RWPE2 (cell line): ENCODE results near the gene TNFRSF1A.

Experiments
- ATAC-seq: fragments of 200-7000 bp; cut with Tn5 transposase; 3 replicates; pipeline ENCODE4 v1.9.1; 2021; ENCODE audit warnings: low read depth
- DNase-seq: peaks from one replicate; pipeline ENCODE4 v3.0.0-alpha.2; 2020; ENCODE audit warnings: low spot score
- H3K27ac ChIP-seq: fragments of 450-650 bp; 2 replicates; pipeline ENCODE4 v1.5.1; 2017; ENCODE audit warnings: mild to moderate bottlenecking; ENCODE audit not compliant: poor library complexity, severe bottlenecking
- H3K27me3 ChIP-seq: fragments of 250-450 bp; sonication (Bioruptor Pico); 2 replicates; pipeline ENCODE4 v1.5.1; 2021; ENCODE audit warnings: mild to moderate bottlenecking, moderate library complexity; ENCODE audit not compliant: insufficient read depth, poor library complexity, severe bottlenecking
- H3K36me3 ChIP-seq: fragments of 250-450 bp; sonication (Bioruptor Pico); 2 replicates; pipeline ENCODE4 v1.5.1; 2020; ENCODE audit warnings: low read depth, mild to moderate bottlenecking, moderate library complexity
- H3K4me1 ChIP-seq: fragments of 250-450 bp; sonication (Bioruptor Pico); 2 replicates; pipeline ENCODE4 v1.5.1; 2021; ENCODE audit warnings: mild to moderate bottlenecking, moderate library complexity; ENCODE audit not compliant: insufficient read depth, poor library complexity, severe bottlenecking
- H3K4me3 ChIP-seq: fragments of 250-450 bp; sonication (Bioruptor Pico); 2 replicates; pipeline ENCODE4 v1.5.1; 2021; ENCODE audit warnings: mild to moderate bottlenecking, moderate library complexity; ENCODE audit not compliant: severe bottlenecking
- H3K9me3 ChIP-seq: fragments of 250-450 bp; sonication (Bioruptor Pico); 2 replicates; pipeline ENCODE4 v1.5.1; 2021; ENCODE audit warnings: mild to moderate bottlenecking, moderate library complexity; ENCODE audit not compliant: severe bottlenecking
- TF ChIP-seq, protein P1 (sequence below): fragments of 450-650 bp; IDR thresholded peaks from one replicate; pipeline ENCODE4 v1.5.1; 2017; ENCODE audit warnings: mild to moderate bottlenecking, moderate library complexity; ENCODE audit not compliant: poor library complexity, severe bottlenecking

Gene TNFRSF1A

DNA sequence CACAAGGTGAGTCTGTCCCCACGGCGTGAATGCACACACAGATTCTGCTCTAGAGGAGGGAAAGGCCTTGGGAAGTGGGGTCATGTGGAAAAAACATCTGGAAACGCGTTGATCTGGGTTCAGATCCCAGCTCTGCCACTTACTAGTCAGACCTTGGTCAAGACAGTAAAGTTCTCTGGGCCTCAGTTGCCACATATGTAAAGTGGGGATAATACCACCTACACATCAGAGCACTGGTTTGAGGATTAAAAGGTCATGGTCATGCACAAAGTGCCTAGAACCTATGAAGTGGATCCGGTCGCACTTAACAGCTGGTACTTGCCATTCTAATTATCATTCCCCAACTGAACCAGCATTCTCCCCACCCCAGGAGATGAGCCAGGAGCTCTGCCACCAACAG is 26.7 kb downstream of the TNFRSF1A start:
- no peak for DNase-seq
- TF ChIP-seq, protein P1, sequence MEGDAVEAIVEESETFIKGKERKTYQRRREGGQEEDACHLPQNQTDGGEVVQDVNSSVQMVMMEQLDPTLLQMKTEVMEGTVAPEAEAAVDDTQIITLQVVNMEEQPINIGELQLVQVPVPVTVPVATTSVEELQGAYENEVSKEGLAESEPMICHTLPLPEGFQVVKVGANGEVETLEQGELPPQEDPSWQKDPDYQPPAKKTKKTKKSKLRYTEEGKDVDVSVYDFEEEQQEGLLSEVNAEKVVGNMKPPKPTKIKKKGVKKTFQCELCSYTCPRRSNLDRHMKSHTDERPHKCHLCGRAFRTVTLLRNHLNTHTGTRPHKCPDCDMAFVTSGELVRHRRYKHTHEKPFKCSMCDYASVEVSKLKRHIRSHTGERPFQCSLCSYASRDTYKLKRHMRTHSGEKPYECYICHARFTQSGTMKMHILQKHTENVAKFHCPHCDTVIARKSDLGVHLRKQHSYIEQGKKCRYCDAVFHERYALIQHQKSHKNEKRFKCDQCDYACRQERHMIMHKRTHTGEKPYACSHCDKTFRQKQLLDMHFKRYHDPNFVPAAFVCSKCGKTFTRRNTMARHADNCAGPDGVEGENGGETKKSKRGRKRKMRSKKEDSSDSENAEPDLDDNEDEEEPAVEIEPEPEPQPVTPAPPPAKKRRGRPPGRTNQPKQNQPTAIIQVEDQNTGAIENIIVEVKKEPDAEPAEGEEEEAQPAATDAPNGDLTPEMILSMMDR, result no peak
- ATAC-seq, result no peak
- Histone ChIP-seq H3K4me1 (peaks cover 20% of the 10 kb centered on the region), H3K9me3 (no peaks in the 10 kb centered on the region), H3K4me3 (no peak overlapping the region), H3K27me3 (no peaks in the 10 kb centered on the region), H3K36me3 (no peaks in the 10 kb centered on the region), H3K27ac (no peak overlapping the region)

DNA sequence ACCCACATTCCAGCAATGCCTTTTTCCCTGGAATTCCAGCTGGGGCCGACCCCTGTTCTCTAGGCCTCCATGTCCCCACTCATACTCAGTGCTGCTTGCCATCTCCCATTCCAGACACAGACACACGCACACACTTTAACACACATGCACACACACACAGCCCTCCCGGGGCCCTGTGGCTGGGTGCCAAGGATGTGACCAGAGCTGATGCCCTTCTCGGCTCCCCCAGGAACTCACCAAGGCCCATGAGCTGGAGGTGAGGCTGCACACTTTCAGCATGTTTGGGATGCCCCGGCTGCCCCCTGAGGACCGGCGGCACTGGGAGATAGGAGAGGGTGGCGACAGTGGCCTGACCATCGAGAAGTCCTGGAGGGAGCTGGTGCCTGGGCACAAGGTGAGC is 27.1 kb downstream of the TNFRSF1A start:
- Histone ChIP-seq H3K36me3 (no peaks in the 10 kb centered on the region), H3K4me1 (peaks cover 20% of the 10 kb centered on the region), H3K9me3 (no peaks in the 10 kb centered on the region), H3K4me3 (no peak overlapping the region), H3K27ac (no peak overlapping the region), H3K27me3 (no peaks in the 10 kb centered on the region)
- TF ChIP-seq, protein P1, result no peak
- ATAC-seq, result no peak
- no peak for DNase-seq

DNA sequence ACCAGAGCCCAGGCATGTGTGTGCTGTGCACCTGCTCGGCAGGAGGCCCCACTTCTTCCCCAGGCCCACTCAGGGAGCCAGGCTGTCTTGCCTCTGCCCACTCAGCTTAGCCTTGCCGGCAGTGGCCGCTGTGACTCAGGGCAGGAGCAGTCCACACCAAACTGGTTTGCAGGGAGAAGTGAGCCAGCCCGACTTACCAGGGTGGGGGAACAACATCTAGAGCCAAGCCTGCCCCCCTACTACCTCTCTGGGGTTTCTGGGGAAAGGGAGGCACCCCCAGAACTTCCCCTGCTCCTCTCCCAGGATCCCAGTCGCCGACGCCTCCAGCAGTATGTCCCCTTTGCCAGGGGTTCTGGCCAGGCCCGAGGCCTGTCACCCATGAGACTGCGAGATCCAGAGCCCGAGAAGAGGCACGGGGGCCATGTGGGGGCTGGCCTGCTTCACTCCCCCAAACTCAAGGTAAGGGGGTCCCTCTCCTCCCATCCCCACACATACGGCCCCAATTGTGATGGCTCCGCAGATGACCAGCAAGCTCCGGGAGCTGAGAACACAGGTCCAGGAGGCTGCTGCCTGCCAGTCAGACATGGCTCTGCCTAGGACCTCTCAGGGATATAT is 28.4 kb downstream of the TNFRSF1A start:
- no peaks in the 10 kb centered on the region for H3K9me3 ChIP-seq
- ATAC-seq (peak; percentile 14), DNase-seq (no peak)
- no peak overlapping the region for H3K4me3 ChIP-seq
- peaks cover 20% of the 10 kb centered on the region for H3K4me1 ChIP-seq
- TF ChIP-seq, protein P1, result peak; percentile 18
- H3K27me3 ChIP-seq, result no peaks in the 10 kb centered on the region
- H3K36me3 ChIP-seq, result no peaks in the 10 kb centered on the region
- H3K27ac ChIP-seq, result peak overlapping the region; percentile 68

DNA sequence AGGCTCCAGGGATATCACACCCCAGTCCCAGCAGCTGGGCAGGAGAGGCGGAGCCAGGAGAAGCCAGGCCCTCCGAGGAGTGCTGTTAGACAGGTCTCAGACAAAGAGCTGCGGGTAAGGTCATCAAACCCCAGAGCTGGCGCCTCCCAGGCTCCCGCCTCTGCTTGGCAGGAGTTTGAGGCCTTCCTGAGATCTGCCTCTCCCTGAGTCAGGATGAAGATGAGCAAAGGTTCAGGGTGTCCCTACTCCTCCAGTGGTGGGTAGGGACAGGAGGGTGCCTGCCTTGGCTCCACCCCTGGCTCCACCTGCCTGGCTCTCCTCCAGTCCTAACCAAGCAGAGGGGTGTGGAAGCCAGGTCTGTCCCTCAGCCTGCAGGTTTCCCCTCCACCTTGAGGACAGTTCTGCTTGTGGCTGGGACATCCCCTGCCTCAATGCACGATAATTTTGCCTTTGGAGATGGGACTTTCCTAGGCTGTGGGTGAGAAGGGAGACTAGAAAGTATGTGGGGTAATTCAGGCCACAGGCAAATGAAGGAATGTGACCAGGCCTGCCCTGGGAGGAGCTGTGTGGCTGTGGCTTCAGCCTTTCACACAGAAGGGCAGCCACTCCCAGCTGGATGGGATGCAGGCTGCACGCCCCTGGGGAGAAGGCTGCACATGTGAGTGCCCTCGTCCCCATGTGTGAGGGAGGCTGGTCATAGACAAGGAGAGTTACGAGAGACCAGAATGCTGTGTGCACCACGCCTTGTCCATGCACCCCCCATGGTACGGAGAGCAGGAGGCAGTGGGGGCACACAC is 29.1 kb downstream of the TNFRSF1A start:
- peaks cover 20% of the 10 kb centered on the region for H3K4me1 ChIP-seq
- H3K27me3 ChIP-seq, result no peaks in the 10 kb centered on the region
- H3K9me3 ChIP-seq, result no peaks in the 10 kb centered on the region
- no peak overlapping the region for H3K4me3 ChIP-seq
- TF ChIP-seq, protein P1, result no peak
- peak overlapping the region; percentile 68 for H3K27ac ChIP-seq
- peak; percentile 84 for DNase-seq
- no peaks in the 10 kb centered on the region for H3K36me3 ChIP-seq
- ATAC-seq, result peak; percentile 78
